PFSK-1 (cell line): ENCODE measurements around the gene ACBD3.

Experiments
- FOXP2 ChIP-seq: optimal IDR thresholded peaks from 2 replicates; pipeline ENCODE3; 2011; ENCODE audit warnings: borderline replicate concordance, control low read depth, inconsistent platforms; ENCODE audit not compliant: insufficient read depth; ENCODE audit errors: extremely low read length, extremely low read depth
- POLR2AphosphoS5 ChIP-seq: IDR thresholded peaks from 2 replicates; pipeline ENCODE4 v1.6.1; 2012; ENCODE audit warnings: low read depth, mild to moderate bottlenecking, control low read depth, low read length, moderate library complexity
- SIN3A ChIP-seq: IDR thresholded peaks from 2 replicates; pipeline ENCODE4 v1.6.1; 2012; ENCODE audit warnings: mild to moderate bottlenecking, low read length, moderate library complexity, borderline replicate concordance; ENCODE audit not compliant: insufficient read depth
- TAF1 ChIP-seq: IDR thresholded peaks from 2 replicates; pipeline ENCODE4 v1.6.1; 2012; ENCODE audit warnings: low read length, control low read depth, borderline replicate concordance; ENCODE audit not compliant: insufficient read depth
- TF ChIP-seq, protein P1 (sequence below), 2 experiments: IDR thresholded peaks; 2 replicates each; pipeline versions ENCODE4 v1.6.1 to v1.8.0; 2011 to 2012; ENCODE audit warnings: low read depth in 2 of 2, low read length in 2 of 2, control low read depth in 1 of 2, inconsistent platforms in 1 of 2, mild to moderate bottlenecking in 1 of 2, moderate library complexity in 1 of 2; ENCODE audit not compliant: insufficient read depth in 1 of 2

ACBD3 gene

GRCh38 chr1:226216056-226216455, 29.5 kb upstream of the ACBD3 start:
- TF ChIP-seq TAF1 = no peak
- no peak for TF ChIP-seq POLR2AphosphoS5
- TF ChIP-seq FOXP2 = no peak
- no peak for TF ChIP-seq SIN3A
- TF ChIP-seq, protein P1, sequence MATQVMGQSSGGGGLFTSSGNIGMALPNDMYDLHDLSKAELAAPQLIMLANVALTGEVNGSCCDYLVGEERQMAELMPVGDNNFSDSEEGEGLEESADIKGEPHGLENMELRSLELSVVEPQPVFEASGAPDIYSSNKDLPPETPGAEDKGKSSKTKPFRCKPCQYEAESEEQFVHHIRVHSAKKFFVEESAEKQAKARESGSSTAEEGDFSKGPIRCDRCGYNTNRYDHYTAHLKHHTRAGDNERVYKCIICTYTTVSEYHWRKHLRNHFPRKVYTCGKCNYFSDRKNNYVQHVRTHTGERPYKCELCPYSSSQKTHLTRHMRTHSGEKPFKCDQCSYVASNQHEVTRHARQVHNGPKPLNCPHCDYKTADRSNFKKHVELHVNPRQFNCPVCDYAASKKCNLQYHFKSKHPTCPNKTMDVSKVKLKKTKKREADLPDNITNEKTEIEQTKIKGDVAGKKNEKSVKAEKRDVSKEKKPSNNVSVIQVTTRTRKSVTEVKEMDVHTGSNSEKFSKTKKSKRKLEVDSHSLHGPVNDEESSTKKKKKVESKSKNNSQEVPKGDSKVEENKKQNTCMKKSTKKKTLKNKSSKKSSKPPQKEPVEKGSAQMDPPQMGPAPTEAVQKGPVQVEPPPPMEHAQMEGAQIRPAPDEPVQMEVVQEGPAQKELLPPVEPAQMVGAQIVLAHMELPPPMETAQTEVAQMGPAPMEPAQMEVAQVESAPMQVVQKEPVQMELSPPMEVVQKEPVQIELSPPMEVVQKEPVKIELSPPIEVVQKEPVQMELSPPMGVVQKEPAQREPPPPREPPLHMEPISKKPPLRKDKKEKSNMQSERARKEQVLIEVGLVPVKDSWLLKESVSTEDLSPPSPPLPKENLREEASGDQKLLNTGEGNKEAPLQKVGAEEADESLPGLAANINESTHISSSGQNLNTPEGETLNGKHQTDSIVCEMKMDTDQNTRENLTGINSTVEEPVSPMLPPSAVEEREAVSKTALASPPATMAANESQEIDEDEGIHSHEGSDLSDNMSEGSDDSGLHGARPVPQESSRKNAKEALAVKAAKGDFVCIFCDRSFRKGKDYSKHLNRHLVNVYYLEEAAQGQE (IDR thresholded peaks at IDR 0.05; ENCODE audit: insufficient read depth in 1 of 2, low read depth in 2 of 2, low read length in 2 of 2) = no peak

- TF ChIP-seq POLR2AphosphoS5 = no peak
- TF ChIP-seq FOXP2 = no peak
- TF ChIP-seq SIN3A = no peak
- TF ChIP-seq, protein P1 (IDR thresholded peaks at IDR 0.05; ENCODE audit: insufficient read depth in 1 of 2, low read depth in 2 of 2, low read length in 2 of 2) = no peak
- no peak for TF ChIP-seq TAF1
Measured at GRCh38 chr1:226215239-226215638, 28.7 kb upstream of the ACBD3 start.

GRCh38 chr1:226212545-226212944, 26.0 kb upstream of the ACBD3 start:
- TF ChIP-seq SIN3A = no peak

DNA sequence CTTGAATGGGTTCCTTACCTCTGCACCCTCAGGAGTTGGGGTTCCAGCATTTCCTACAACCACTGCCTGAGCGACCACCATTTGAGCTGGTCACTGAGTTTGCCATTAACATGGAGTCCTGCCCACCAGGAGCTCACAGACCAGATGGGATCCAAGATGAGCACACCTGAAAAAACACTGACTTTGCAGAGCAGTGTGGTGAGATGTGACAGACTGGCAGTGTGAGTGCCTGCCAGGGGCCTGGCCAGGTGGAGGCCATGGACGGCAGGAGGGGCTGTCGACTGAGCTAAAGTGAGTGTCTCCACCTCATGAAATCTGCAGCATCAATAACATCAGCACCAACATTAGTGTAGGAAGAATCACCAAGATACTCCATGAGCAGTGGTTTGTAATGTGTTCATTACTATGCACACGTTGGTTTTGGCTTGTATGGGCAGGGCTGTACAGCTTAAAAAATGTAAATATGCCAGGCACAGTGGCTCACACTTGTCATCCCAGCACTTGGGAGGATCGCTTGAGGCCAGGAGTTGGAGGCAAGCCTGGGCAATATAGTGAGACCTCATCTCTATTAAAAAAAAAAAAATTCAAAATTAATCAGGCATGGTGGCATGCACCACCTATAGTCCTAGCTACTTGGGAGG, 24.8 kb upstream of the ACBD3 start:
- TF ChIP-seq SIN3A = no peak
- TF ChIP-seq TAF1 = no peak
- no peak for TF ChIP-seq FOXP2
- TF ChIP-seq, protein P1 (IDR thresholded peaks at IDR 0.05; ENCODE audit: insufficient read depth in 1 of 2, low read depth in 2 of 2, low read length in 2 of 2) = no peak
- TF ChIP-seq POLR2AphosphoS5 = no peak

DNA sequence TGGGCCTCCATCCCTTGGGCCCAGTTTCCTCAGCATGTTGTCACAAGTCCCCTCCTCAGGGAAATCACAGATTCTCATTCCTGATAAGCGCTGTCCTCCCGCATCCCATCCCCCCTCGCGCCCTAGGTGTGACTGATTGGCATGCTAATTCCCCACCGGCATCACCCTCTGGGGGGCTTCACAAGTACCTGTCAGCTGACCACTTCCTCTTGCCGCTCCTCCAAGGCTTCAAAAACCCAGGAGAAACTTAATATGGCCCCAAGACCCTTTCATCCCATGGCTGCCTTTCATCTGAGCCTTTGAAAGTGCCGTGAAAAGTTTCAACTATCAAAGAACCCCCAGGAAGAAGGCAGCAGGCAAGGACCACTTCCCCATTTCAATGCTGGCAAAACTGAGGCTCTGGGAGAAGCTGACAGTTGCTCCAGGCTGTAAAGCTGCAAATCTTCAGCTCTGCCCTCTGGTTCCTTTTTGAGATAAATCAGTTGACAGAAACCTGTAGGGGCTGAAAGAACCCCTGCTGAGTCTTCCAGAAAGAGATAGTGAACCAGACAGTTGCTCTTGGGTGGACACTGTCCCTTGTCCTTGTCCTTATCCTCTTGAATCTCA, 24.1 kb upstream of the ACBD3 start:
- TF ChIP-seq TAF1 (no peak), FOXP2 (no peak), POLR2AphosphoS5 (no peak), SIN3A (no peak)
- TF ChIP-seq, protein P1 (IDR thresholded peaks at IDR 0.05; ENCODE audit: insufficient read depth in 1 of 2, low read depth in 2 of 2, low read length in 2 of 2) = no peak
